HepG2 (cell line): ENCODE measurements around the gene RAMP3.

ENCODE experiments used
- CTCF ChIP-seq: sonication (generic); formaldehyde crosslinking; IDR thresholded peaks from 2 replicates; pipeline ENCODE4 v1.5.0; 2020; ENCODE audit warnings: mild to moderate bottlenecking, missing genetic modification reagents, moderate library complexity
- SMAD9 ChIP-seq: sonication (generic); formaldehyde crosslinking; IDR thresholded peaks from 2 replicates; pipeline ENCODE4 v1.5.1; 2020; ENCODE audit warnings: mild to moderate bottlenecking, missing genetic modification reagents
- ZBTB10 ChIP-seq: sonication (generic); formaldehyde crosslinking; IDR thresholded peaks from 2 replicates; pipeline ENCODE4 v1.4.0; 2020; ENCODE audit warnings: missing genetic modification reagents, borderline replicate concordance
- ZBTB7A ChIP-seq: sonication (generic); formaldehyde crosslinking; IDR thresholded peaks from 2 replicates; pipeline ENCODE4 v1.8.0; 2022; ENCODE audit warnings: mild to moderate bottlenecking, missing genetic modification reagents
- ZNF629 ChIP-seq: sonication (generic); formaldehyde crosslinking; conservative IDR thresholded peaks from 2 replicates; pipeline ENCODE4 v1.5.0; 2020; ENCODE audit warnings: missing genetic modification reagents
- TF ChIP-seq, protein P1 (sequence below): sonication (generic); formaldehyde crosslinking; IDR thresholded peaks from 2 replicates; pipeline ENCODE4 v1.4.0; 2020; ENCODE audit warnings: missing genetic modification reagents
- TF ChIP-seq, protein P2 (sequence below): sonication (generic); formaldehyde crosslinking; IDR thresholded peaks from 2 replicates; pipeline ENCODE4 v1.8.0; 2022; ENCODE audit warnings: missing genetic modification reagents, low read depth, mild to moderate bottlenecking, borderline replicate concordance

DNA sequence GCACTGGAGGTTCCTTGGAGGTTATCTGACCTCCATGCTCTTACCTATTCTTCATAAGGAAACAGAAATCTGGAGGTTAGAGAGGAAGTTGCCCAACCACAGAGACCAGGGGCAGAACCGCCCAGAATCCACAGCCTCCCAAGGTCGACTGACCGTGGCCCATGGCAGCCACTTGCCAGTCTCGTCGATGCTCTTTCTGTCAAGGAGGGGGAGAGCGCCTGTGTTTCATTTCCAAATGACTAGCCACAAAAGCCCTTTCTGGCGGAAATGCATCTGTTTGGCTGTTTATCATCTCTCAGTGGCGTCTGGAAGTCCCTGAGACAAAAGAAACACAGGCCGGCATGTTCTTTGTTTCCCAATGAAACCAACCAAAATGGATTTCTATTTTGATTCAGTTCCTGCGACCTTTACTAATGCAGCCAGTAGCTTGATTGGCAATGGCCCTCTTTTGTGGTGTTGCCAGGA is 2.9 kb downstream of the RAMP3 start:
- TF ChIP-seq SMAD9 (CRISPR knock-in tag) (no peak), CTCF (CRISPR knock-in tag) (no peak), ZBTB10 (CRISPR knock-in tag) (no peak), ZBTB7A (CRISPR knock-in tag) (no peak), ZNF629 (CRISPR knock-in tag) (no peak)
- TF ChIP-seq, protein P1, sequence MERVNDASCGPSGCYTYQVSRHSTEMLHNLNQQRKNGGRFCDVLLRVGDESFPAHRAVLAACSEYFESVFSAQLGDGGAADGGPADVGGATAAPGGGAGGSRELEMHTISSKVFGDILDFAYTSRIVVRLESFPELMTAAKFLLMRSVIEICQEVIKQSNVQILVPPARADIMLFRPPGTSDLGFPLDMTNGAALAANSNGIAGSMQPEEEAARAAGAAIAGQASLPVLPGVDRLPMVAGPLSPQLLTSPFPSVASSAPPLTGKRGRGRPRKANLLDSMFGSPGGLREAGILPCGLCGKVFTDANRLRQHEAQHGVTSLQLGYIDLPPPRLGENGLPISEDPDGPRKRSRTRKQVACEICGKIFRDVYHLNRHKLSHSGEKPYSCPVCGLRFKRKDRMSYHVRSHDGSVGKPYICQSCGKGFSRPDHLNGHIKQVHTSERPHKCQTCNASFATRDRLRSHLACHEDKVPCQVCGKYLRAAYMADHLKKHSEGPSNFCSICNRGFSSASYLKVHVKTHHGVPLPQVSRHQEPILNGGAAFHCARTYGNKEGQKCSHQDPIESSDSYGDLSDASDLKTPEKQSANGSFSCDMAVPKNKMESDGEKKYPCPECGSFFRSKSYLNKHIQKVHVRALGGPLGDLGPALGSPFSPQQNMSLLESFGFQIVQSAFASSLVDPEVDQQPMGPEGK (CRISPR knock-in tag), result no peak
- TF ChIP-seq, protein P2, sequence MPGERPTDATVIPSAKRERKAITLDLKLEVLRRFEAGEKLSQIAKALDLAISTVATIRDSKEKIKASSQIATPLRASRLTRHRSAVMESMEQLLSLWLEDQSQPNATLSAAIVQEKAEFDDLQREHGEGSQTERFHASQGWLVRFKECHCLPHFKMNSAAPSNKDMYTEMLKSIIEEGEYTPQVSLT, result no peak
